Spleen (tissue), 13 donors: Measurements from ENCODE around the gene NLRP4. TPM values are rescaled to one million over a fixed set of nuclear protein-coding genes. Genes with fewer than 3 reads are reported as not detected.

Experiments used
- DNase-seq: peaks from one replicate; pipeline ENCODE4 v3.0.0-alpha.2; 2020
- H3K27ac ChIP-seq, 8 donors: fragments of 200-600 bp; sonication (generic) in 7 of 8; 1 replicate in 4 of 8; 2 replicates in 4 of 8; pipeline versions ENCODE4 v1.5.0 to v1.8.0; 2016 to 2021; ENCODE audit warnings: inconsistent platforms in 4 of 8, mild to moderate bottlenecking in 4 of 8, moderate library complexity in 1 of 8
- H3K27me3 ChIP-seq, 7 donors: fragments of 200-600 bp; sonication (generic) in 6 of 7; replicated peaks in 1 of 7; 1 replicate in 4 of 7; 2 replicates in 3 of 7; pipeline versions ENCODE4 v1.5.0 to v1.8.0; 2016 to 2021; ENCODE audit warnings: inconsistent platforms in 3 of 7, mild to moderate bottlenecking in 1 of 7
- H3K36me3 ChIP-seq, 6 donors: fragments of 200-600 bp; sonication (generic) in 5 of 6; 1 replicate in 4 of 6; 2 replicates in 2 of 6; pipeline versions ENCODE4 v1.5.0 to v1.8.0; 2016 to 2021; ENCODE audit warnings: inconsistent platforms in 2 of 6
- H3K4me1 ChIP-seq, 6 donors: fragments of 200-600 bp; sonication (generic) in 5 of 6; 1 replicate in 3 of 6; 2 replicates in 3 of 6; pipeline versions ENCODE4 v1.5.0 to v1.8.0; 2016 to 2021; ENCODE audit warnings: inconsistent platforms in 3 of 6
- H3K4me3 ChIP-seq, 8 donors: fragments of 200-600 bp; sonication (generic) in 7 of 8; 1 replicate in 4 of 8; 2 replicates in 4 of 8; pipeline versions ENCODE4 v1.5.0 to v1.8.0; 2016 to 2021; ENCODE audit warnings: inconsistent platforms in 4 of 8, mild to moderate bottlenecking in 4 of 8, moderate library complexity in 2 of 8
- H3K9me3 ChIP-seq, 8 donors: fragments of 200-600 bp; sonication (generic) in 7 of 8; 1 replicate in 4 of 8; 2 replicates in 4 of 8; pipeline versions ENCODE4 v1.5.0 to v1.8.0; 2016 to 2021; ENCODE audit warnings: inconsistent platforms in 4 of 8
- CTCF ChIP-seq, 11 experiments: fragments of 200-600 bp in 7 of 11; fragments of 450-650 bp in 4 of 11; sonication (generic) in 4 of 11; IDR thresholded peaks in 8 of 11; conservative IDR thresholded peaks in 3 of 11; 1 replicate in 7 of 11; 2 replicates in 4 of 11; pipeline versions ENCODE4 v1.4.0 to v1.8.0; 2016 to 2021; ENCODE audit warnings: antibody characterized with exemption in 11 of 11, inconsistent platforms in 4 of 11, mild to moderate bottlenecking in 1 of 11
- POLR2A ChIP-seq, 3 donors: fragments of 450-650 bp; IDR thresholded peaks; one replicate each; pipeline ENCODE4 v1.5.1; 2017; ENCODE audit warnings: antibody characterized with exemption in 3 of 3, mild to moderate bottlenecking in 1 of 3
- POLR2AphosphoS5 ChIP-seq, 3 donors: sonication (generic); formaldehyde crosslinking; IDR thresholded peaks; one replicate each; pipeline ENCODE4 v1.5.1; 2017; ENCODE audit warnings: antibody characterized with exemption in 3 of 3
- WGBS, 5 donors: extraction: QIAGEN DNeasy Blood & Tissue Kit in 3 of 5; methylation state at CpG; one replicate each; pipeline versions ENCODE4 v1.1.5 to v1.1.7; 2013 to 2018; 5-methylcytosine and 5-hydroxymethylcytosine counted together
- intact Hi-C: fragments of 100-400 bp; cut with DNase I; formaldehyde crosslinking; loops from one replicate; pipeline ENCODE4 v1.15.0; 2023; ENCODE audit warnings: low total_unique reads
- long read RNA-seq, 2 donors: transcript quantifications; one replicate each; lab custom pipeline, GENCODE V29; 2026
- polyA plus RNA-seq, 3 donors: library from polyadenylated mRNA; stranded (reverse); fragments of 200-250 nt; gene quantifications; one replicate each; pipeline ENCODE4 v1.2.1, GENCODE V29; 2013
- total RNA-seq, 7 donors: library from RNA; depleted of rRNA in 3 of 7; stranded (reverse); fragments of >200 nt in 3 of 7; fragmentation: NEBNext Ultra II Directional in 4 of 7; extraction: Animal tissue kit (Norgen Biotek cat#: 25700) in 4 of 7; gene quantifications; one replicate each; pipeline versions ENCODE4 v1.1.0 to v1.2.1, GENCODE V29; 2016 to 2021
- donor health status: healthy with polysubstance abuse.
- donor health status: DM: no; HTN: no; CAD: no; lungs with moderate emphysema.
- donor health status: DM: no; HTN: no; CAD: no.
- donor health status: Bipolar disorder and iron deficiency.
- donor health status: healthy.
- donor health status: DM: no; HTN: no; CAD: no.
- donor health status: DM: yes; HTN: yes; CAD: no.

NLRP4 gene
- under 1 TPM in 3 of 7 donors, not detected in 4; 0.07 to 0.46 (median 0.34) TPM for total RNA-seq
- 1 to 10 TPM in 1 of 3 donors, under 1 TPM in 1, not detected in 1; 0.04 to 1.1 TPM for polyA plus RNA-seq
- long read RNA-seq, donor 1 = 0 reads
- long read RNA-seq, donor 2 = 0 reads

- no peak within 1 kb of the TSS for H3K27ac ChIP-seq
- no peaks in the 10 kb centered on the region for H3K4me1 ChIP-seq
- no peak within 1 kb of the TSS for H3K4me3 ChIP-seq
- H3K9me3 ChIP-seq = peaks cover 0 to 16% (median 5%) of the 10 kb centered on the region in 8 donors
- H3K36me3 ChIP-seq = no peaks in the 10 kb centered on the region
- intact Hi-C loops = no loop called here
- WGBS, 5 donors = 89 to 96% (median 90%) methylated on average over 16 of the region's 16 CpGs
- no peak for DNase-seq
- peaks cover 0 to 9% (median 0%) of the 10 kb centered on the region in 7 donors for H3K27me3 ChIP-seq
- no peak for TF ChIP-seq POLR2A (IDR thresholded peaks at IDR 0.05)
- TF ChIP-seq POLR2AphosphoS5 (IDR thresholded peaks at IDR 0.05) = no peak
- no peak for TF ChIP-seq CTCF (IDR thresholded peaks at IDR 0.05 in 8 of 11, conservative IDR thresholded peaks at IDR 0.05 in 3 of 11)
Measured at GRCh38 chr19:55836340-55836739, at the start of gene NLRP4. TSS of gene NLRP4 (plus strand) at chr19:55836540. CDS start at chr19:55852081, 15,541 bp downstream.

- 89 to 91% (median 90%) methylated on average over 11 of the region's 11 CpGs for WGBS, 5 donors
- Histone ChIP-seq H3K36me3 (no peaks in the 10 kb centered on the region), H3K27ac (no peak overlapping the region), H3K4me1 (no peaks in the 10 kb centered on the region), H3K4me3 (no peak overlapping the region), H3K9me3 (no peaks in the 10 kb centered on the region), H3K27me3 (peaks cover 0 to 4% (median 0%) of the 10 kb centered on the region in 7 donors)
- TF ChIP-seq POLR2AphosphoS5 (IDR thresholded peaks at IDR 0.05) (no peak), POLR2A (IDR thresholded peaks at IDR 0.05) (no peak), CTCF (IDR thresholded peaks at IDR 0.05 in 8 of 11, conservative IDR thresholded peaks at IDR 0.05 in 3 of 11) (no peak)
- DNase-seq = no peak
- intact Hi-C loops = no loop called here
Measured at GRCh38 chr19:55795021-55795420, 41.3 kb upstream of the NLRP4 start.

GRCh38 chr19:55801416-55801815, 34.9 kb upstream of the NLRP4 start:
- Histone ChIP-seq H3K36me3 (no peaks in the 10 kb centered on the region), H3K4me1 (no peaks in the 10 kb centered on the region), H3K4me3 (no peak overlapping the region), H3K27me3 (no peaks in the 10 kb centered on the region), H3K27ac (no peak overlapping the region), H3K9me3 (peaks cover 0 to 12% (median 6%) of the 10 kb centered on the region in 8 donors)
- TF ChIP-seq POLR2AphosphoS5 (IDR thresholded peaks at IDR 0.05) (no peak), CTCF (IDR thresholded peaks at IDR 0.05 in 8 of 11, conservative IDR thresholded peaks at IDR 0.05 in 3 of 11) (no peak), POLR2A (IDR thresholded peaks at IDR 0.05) (no peak)
- 65 to 68% (median 66%) methylated on average over 7 of the region's 7 CpGs for WGBS, 5 donors
- intact Hi-C loops = no loop called here
- DNase-seq = no peak

GRCh38 chr19:55802281-55802680, 34.1 kb upstream of the NLRP4 start:
- intact Hi-C loops = no loop called here
- H3K9me3 ChIP-seq = peaks cover 0 to 12% (median 6%) of the 10 kb centered on the region in 8 donors

More at GRCh38 chr19:55802281-55802680, 34.1 kb upstream of the NLRP4 start:
- WGBS, 5 donors = 79 to 90% (median 88%) methylated on average over 2 of the region's 2 CpGs
- no peak for TF ChIP-seq POLR2A (IDR thresholded peaks at IDR 0.05)
- no peak for TF ChIP-seq POLR2AphosphoS5 (IDR thresholded peaks at IDR 0.05)
- TF ChIP-seq CTCF (IDR thresholded peaks at IDR 0.05 in 8 of 11, conservative IDR thresholded peaks at IDR 0.05 in 3 of 11) = no peak
- no peaks in the 10 kb centered on the region for H3K27me3 ChIP-seq
- H3K4me1 ChIP-seq = no peaks in the 10 kb centered on the region
- no peak for DNase-seq
- no peaks in the 10 kb centered on the region for H3K36me3 ChIP-seq
- no peak overlapping the region for H3K4me3 ChIP-seq
- no peak overlapping the region for H3K27ac ChIP-seq
